Uterus (tissue), 2 donors: ENCODE measurements around the gene CDK19.

Experiments used
- POLR2A ChIP-seq, 2 donors: fragments of 450-650 bp; IDR thresholded peaks; one replicate each; pipeline ENCODE4 v1.6.1; 2016; ENCODE audit warnings: antibody characterized with exemption in 2 of 2, mild to moderate bottlenecking in 1 of 2, moderate library complexity in 1 of 2
- TF ChIP-seq, protein P1 (sequence below), 4 experiments: fragments of 200-600 bp in 2 of 4; fragments of 450-650 bp in 2 of 4; sonication (generic) in 2 of 4; IDR thresholded peaks; one replicate each; pipeline ENCODE4 v1.5.1; 2016 to 2019; ENCODE audit warnings: antibody characterized with exemption in 4 of 4, mild to moderate bottlenecking in 2 of 4, moderate library complexity in 1 of 4

GRCh38 chr6:110633731-110634213 is 181.5 kb downstream of the CDK19 start:
- no peak for TF ChIP-seq POLR2A (IDR thresholded peaks at IDR 0.05)
- TF ChIP-seq, protein P1, sequence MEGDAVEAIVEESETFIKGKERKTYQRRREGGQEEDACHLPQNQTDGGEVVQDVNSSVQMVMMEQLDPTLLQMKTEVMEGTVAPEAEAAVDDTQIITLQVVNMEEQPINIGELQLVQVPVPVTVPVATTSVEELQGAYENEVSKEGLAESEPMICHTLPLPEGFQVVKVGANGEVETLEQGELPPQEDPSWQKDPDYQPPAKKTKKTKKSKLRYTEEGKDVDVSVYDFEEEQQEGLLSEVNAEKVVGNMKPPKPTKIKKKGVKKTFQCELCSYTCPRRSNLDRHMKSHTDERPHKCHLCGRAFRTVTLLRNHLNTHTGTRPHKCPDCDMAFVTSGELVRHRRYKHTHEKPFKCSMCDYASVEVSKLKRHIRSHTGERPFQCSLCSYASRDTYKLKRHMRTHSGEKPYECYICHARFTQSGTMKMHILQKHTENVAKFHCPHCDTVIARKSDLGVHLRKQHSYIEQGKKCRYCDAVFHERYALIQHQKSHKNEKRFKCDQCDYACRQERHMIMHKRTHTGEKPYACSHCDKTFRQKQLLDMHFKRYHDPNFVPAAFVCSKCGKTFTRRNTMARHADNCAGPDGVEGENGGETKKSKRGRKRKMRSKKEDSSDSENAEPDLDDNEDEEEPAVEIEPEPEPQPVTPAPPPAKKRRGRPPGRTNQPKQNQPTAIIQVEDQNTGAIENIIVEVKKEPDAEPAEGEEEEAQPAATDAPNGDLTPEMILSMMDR (IDR thresholded peaks at IDR 0.05), result no peak
